ENCODE data around the gene COL9A3.

GRCh38 chr20:62790075-62790474, 26.8 kb upstream of the COL9A3 start:
- TF ChIP-seq CTCF (IDR thresholded peaks at IDR 0.05; ENCODE audit: low read length): no peak
- TF ChIP-seq EZH2phosphoT487 (IDR thresholded peaks at IDR 0.05; ENCODE audit: low read length): no peak

Measured in MM.1S (cell line).